ENCODE results near the gene KCNIP4. TPM values are rescaled to one million over a fixed set of nuclear protein-coding genes. Genes with fewer than 3 reads are reported as not detected.

The KCNIP4 gene
- total RNA-seq, 1 donor = not detected

DNA sequence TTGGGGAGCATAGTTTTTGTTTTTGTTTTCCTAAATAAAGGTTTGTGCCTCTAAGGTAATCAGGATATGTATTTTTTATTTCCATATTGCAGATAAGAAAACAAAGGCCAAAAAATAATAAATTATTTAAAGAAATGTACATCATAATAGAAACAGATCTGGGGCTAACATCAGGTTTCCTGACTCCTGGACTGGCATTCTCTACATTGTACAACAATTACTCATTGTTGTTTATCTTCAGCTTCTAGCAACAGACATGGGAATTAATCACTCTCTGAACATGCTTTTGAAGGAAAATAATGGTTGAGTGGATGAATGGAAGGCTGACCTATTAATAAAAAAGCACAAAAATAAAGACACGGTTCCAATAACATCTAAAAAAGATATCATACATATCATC is 146.2 kb downstream of the KCNIP4 start:
- no peak for TF ChIP-seq CTCF (IDR thresholded peaks at IDR 0.05; ENCODE audit: extremely low read depth, low read depth, low read length)
- Histone ChIP-seq H3K36me3 (ENCODE audit: insufficient read depth, low read length) (no peaks in the 10 kb centered on the region), H3K9me3 (ENCODE audit: low read depth, low read length) (no peaks in the 10 kb centered on the region), H3K4me1 (ENCODE audit: insufficient read depth, low read length) (peaks cover 20% of the 10 kb centered on the region), H3K27ac (ENCODE audit: low read depth, low read length) (peak overlapping the region; percentile 72), H2AFZ (ENCODE audit: low read length) (no peak overlapping the region), H4K20me1 (ENCODE audit: insufficient read depth, low read length) (no peaks in the 10 kb centered on the region), H3K4me2 (ENCODE audit: insufficient read depth, low read length) (peak overlapping the region; percentile 34), H3K4me3 (ENCODE audit: insufficient read depth, low read length) (no peak overlapping the region), H3K79me2 (ENCODE audit: insufficient read depth, low read length) (no peaks in the 10 kb centered on the region), H3K27me3 (ENCODE audit: insufficient read depth, low read length) (no peaks in the 10 kb centered on the region)
- DNase-seq (ENCODE audit: insufficient read length, low spot score, missing footprints) = peak; percentile 53

DNA sequence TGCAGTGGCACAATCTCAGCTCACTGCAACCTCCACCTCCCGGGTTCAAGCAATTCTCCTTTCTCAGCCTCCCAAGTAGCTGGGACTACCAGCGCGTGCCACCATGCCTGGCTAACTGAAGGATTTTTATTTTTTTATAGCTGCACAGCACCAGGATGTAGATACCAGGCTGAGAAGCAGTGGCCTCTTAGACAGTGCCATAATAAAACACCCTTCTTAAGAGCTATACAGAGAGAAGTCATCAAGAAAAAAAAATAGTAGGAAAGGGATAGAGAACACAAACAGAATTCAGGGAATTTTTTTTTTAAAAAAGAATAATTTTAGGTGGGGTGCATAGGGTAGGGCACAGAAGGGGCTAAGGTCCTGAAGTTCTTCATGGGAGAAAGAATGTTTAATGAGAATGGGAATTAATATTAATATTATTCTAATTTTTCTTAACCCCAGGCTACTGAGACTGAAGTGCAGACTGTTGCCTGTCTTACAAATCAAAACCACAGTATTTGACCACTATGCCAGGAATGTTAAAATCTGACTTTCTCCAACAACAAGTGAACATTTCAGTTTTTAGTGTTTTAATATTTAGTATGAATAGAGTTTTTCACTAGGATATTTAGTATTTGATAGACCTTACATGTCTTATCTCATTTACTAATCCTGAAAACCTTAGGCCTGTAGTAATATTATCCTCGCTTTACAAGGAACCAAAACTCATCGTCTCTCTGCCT is 146.7 kb downstream of the KCNIP4 start:
- no peak overlapping the region for H2AFZ ChIP-seq (ENCODE audit: low read length)

GRCh38 chr4:21795091-21795490 is 153.5 kb downstream of the KCNIP4 start:
- Histone ChIP-seq H3K79me2 (ENCODE audit: insufficient read depth, low read length) (no peaks in the 10 kb centered on the region), H3K4me1 (ENCODE audit: insufficient read depth, low read length) (peaks cover 11% of the 10 kb centered on the region), H3K9me3 (ENCODE audit: low read depth, low read length) (no peaks in the 10 kb centered on the region), H3K4me3 (ENCODE audit: insufficient read depth, low read length) (no peak overlapping the region), H3K27me3 (ENCODE audit: insufficient read depth, low read length) (no peaks in the 10 kb centered on the region), H3K36me3 (ENCODE audit: insufficient read depth, low read length) (no peaks in the 10 kb centered on the region), H3K4me2 (ENCODE audit: insufficient read depth, low read length) (no peak overlapping the region), H4K20me1 (ENCODE audit: insufficient read depth, low read length) (no peaks in the 10 kb centered on the region), H2AFZ (ENCODE audit: low read length) (no peak overlapping the region), H3K27ac (ENCODE audit: low read depth, low read length) (no peak overlapping the region)
- DNase-seq (ENCODE audit: insufficient read length, low spot score, missing footprints) = no peak
- no peak for TF ChIP-seq CTCF (IDR thresholded peaks at IDR 0.05; ENCODE audit: extremely low read depth, low read depth, low read length)

More for the DNA sequence above, 146.7 kb downstream of the KCNIP4 start:
- no peak overlapping the region for H3K4me3 ChIP-seq (ENCODE audit: insufficient read depth, low read length)
- peak overlapping the region; percentile 72 for H3K27ac ChIP-seq (ENCODE audit: low read depth, low read length)
- H3K79me2 ChIP-seq (ENCODE audit: insufficient read depth, low read length) = no peaks in the 10 kb centered on the region
- no peaks in the 10 kb centered on the region for H4K20me1 ChIP-seq (ENCODE audit: insufficient read depth, low read length)
- DNase-seq (ENCODE audit: insufficient read length, low spot score, missing footprints) = peak; percentile 9
- H3K9me3 ChIP-seq (ENCODE audit: low read depth, low read length) = no peaks in the 10 kb centered on the region
- no peak for TF ChIP-seq CTCF (IDR thresholded peaks at IDR 0.05; ENCODE audit: extremely low read depth, low read depth, low read length)
- peak overlapping the region; percentile 34 for H3K4me2 ChIP-seq (ENCODE audit: insufficient read depth, low read length)
- H3K27me3 ChIP-seq (ENCODE audit: insufficient read depth, low read length) = no peaks in the 10 kb centered on the region
- peaks cover 20% of the 10 kb centered on the region for H3K4me1 ChIP-seq (ENCODE audit: insufficient read depth, low read length)
- H3K36me3 ChIP-seq (ENCODE audit: insufficient read depth, low read length) = no peaks in the 10 kb centered on the region

- peaks cover 11% of the 10 kb centered on the region for H3K4me1 ChIP-seq (ENCODE audit: insufficient read depth, low read length)
- no peak for TF ChIP-seq CTCF (IDR thresholded peaks at IDR 0.05; ENCODE audit: extremely low read depth, low read depth, low read length)
- H4K20me1 ChIP-seq (ENCODE audit: insufficient read depth, low read length) = no peaks in the 10 kb centered on the region
- no peak for DNase-seq (ENCODE audit: insufficient read length, low spot score, missing footprints)
- H3K79me2 ChIP-seq (ENCODE audit: insufficient read depth, low read length) = no peaks in the 10 kb centered on the region
- no peak overlapping the region for H3K27ac ChIP-seq (ENCODE audit: low read depth, low read length)
- no peak overlapping the region for H3K4me3 ChIP-seq (ENCODE audit: insufficient read depth, low read length)
- no peaks in the 10 kb centered on the region for H3K36me3 ChIP-seq (ENCODE audit: insufficient read depth, low read length)
- peak overlapping the region; percentile 27 for H2AFZ ChIP-seq (ENCODE audit: low read length)
- H3K4me2 ChIP-seq (ENCODE audit: insufficient read depth, low read length) = no peak overlapping the region
- H3K27me3 ChIP-seq (ENCODE audit: insufficient read depth, low read length) = no peaks in the 10 kb centered on the region
- H3K9me3 ChIP-seq (ENCODE audit: low read depth, low read length) = no peaks in the 10 kb centered on the region
Measured at GRCh38 chr4:21792736-21793135, 155.8 kb downstream of the KCNIP4 start.
